DMS 273 treated with DMSO at 0.1 percent for 48 hours (cell line): ENCODE data around the gene GPR55.

ENCODE experiments used
- DNase-seq: peaks from one replicate; lab custom pipeline; 2025; lab: John Stamatoyannopoulos, UW

The GPR55 gene

DNA sequence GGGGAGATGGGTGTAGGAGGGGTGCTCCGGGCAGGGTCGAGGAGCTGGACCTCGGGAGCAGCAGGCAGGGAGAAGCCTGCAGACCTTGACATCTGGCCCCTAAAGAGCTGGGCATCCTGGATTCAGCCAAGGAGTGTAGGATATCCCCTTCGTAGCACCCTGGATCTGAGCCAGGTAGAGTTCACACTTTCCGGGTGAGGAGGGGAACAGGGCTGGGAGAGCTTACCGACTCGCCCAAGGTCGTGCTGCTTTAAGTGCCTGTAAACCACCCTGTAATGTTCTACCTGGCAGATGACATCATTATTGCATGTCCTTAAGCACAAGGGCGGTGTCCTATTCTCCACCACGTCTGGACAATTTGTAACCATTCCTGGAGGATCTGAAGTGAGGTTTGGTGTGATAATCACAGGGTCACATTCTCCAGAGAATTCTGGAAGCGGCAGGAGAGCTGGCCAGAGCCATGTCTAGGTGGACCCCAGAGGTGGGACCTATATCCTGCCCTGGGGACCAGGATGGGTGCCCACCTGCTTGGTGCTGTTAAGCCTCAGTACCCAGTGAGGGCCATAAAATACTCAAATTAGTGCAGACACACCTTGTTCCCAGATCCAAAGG, 45.7 kb downstream of the GPR55 start:
- DNase-seq, result no peak

- DNase-seq, result no peak
These were observed 46.3 kb downstream of the GPR55 start for GRCh38 chr2:230878599-230879188.

DNA sequence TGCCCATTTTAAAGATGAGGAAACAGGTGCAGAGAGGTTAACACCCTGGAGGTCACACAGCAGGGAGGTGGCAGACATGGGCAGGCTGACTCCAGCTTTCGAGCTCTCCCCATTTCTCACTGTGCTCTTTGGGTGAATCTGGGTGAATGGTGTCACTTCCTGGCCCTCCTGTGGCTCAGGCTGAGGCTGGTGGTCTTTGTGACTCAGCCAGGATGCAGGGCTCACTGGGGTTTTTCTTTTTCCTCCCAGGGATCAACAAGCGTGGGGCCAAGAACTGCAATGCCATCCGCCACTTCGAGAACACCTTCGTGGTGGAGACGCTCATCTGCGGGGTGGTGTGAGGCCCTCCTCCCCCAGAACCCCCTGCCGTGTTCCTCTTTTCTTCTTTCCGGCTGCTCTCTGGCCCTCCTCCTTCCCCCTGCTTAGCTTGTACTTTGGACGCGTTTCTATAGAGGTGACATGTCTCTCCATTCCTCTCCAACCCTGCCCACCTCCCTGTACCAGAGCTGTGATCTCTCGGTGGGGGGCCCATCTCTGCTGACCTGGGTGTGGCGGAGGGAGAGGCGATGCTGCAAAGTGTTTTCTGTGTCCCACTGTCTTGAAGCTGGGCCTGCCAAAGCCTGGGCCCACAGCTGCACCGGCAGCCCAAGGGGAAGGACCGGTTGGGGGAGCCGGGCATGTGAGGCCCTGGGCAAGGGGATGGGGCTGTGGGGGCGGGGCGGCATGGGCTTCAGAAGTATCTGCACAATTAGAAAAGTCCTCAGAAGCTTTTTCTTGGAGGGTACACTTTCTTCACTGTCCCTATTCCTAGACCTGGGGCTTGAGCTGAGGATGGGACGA, 47.1 kb downstream of the GPR55 start:
- DNase-seq, result no peak

GRCh38 chr2:230877116-230877758, 47.8 kb downstream of the GPR55 start:
- DNase-seq, result no peak

GRCh38 chr2:230875347-230876315, 49.4 kb downstream of the GPR55 start:
- DNase-seq, result no peak

DNA sequence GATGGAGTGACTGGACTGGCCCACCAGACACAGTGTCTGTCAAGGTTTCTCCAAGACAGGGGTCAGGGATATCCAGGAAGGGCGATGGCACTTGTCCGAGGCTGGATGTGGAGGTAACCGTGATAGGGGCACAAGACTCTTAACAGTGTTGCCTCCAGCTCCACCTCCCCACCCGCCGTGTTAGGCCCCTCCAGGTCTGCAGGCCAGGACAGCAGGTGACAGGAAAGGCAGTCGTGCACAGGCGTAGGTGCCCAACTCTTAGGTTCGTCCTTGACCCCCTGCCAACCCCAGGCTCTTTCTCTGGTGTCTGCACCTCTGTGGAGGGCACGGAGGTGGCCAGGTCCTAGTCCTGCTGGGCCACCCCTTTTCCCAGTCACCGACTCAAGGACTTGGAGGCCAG, 50.2 kb downstream of the GPR55 start:
- no peak for DNase-seq

- no peak for DNase-seq
These were observed 50.6 kb downstream of the GPR55 start for GRCh38 chr2:230874456-230874855.

- DNase-seq, result no peak
These were observed 51.2 kb downstream of the GPR55 start for GRCh38 chr2:230873661-230874401.

DNA sequence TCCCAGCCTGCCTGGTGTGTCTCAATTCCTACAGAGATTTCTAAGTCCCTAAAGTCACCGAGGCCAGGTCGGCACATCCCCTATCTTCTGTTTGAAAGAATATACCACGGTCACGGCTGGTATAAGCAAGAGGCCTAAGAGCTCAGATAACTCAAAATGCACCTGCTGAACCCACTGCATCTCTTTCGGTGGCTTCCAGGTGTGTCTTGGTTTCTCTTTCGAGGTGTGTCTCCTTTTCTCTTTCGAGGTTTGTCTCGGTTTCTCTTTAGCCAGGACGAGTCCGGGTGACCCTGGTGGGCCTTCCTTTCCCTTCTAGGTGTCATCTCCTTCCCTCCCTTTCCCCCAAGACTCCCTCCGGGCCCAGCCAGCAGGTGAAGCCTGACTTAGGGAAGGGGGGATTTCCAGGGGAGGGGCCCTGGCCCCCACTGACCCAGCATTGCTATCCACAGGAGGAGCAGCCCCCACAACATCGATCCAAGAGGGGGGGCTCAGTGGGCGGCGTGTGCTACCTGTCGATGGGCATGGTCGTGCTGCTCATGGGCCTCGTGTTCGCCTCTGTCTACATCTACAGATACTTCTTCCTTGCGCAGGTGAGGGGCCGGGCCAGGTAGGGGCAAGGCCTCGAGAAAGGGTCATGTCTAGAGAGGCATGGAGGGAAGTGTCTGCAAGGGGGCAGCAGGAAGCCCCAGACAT, 51.9 kb downstream of the GPR55 start:
- DNase-seq, result no peak

DNA sequence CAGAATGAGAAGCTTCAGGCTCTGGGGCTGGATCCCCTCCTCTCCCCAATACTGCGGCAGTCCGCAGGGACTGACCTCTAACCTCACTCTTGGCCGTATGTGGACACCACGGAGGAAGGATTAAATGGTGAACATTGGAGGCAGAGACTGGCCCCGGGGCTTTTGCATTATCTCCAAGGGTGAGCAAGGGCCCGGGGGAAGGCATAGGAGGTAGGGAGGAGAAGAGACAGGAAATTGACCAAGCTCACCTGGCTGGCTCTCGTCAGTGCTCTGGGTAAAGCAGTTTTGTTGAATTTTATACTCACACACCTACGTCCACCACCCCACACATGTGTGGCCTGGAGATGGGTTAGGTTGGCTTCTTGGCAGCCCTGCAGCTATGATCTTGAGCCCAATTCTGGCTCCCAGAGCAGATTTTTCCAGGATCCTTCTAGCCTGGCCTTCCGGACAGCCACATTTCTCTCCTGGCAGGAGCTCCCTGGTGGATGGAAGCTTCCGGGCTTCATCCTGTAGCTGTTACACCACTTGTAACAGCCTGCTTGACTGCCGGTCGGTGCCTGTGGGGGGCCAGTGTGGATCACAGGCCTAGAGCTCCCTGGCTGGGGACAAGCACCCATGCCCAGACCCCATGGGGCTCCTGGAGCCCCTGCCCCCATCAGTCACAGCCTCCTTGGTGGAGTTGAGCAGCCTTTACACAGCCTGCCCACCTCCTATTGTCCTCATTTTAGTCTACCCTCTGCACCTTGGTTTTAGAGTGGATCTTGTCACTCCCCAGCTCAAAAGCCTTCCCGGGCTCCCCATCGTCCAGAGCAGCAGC, 52.7 kb downstream of the GPR55 start:
- DNase-seq, result no peak

DNA sequence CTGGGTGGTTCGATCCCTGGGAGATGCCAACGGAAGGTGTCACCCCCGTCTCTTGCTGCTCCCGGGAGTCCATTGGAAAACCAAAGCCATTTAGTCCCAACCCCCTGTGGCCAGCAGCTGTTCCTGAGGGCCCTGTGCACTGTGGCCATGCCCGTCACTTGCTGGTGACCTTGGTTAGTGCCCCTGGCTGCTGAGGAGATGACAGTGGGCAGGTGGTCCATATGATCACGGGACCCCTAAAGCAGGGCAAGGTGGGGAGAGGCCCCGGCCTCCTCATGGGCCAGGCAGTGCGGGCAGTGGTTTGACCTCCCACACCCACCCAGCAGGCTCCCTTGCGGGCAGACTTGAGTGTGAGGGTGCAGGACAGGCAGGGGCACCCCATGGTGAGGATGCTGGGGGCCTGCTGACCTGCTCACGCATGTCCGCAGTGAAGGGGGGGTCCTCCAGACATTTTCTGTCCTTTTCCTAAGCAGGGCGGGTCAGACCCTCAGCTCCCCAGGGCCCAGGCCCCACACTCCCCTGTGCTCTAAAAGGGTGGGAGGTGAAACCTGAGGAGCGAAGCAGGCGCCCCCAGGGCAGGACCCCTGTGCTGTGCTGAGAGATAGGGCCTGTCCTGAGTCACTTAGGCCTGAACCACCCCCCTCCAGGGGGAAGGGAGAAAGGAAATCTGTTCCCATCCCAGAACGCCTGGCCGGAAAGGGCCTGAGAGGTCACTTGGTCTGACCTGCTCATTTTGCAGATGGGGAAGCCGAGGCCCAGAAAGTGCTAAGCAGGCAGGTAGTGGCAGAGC, 53.5 kb downstream of the GPR55 start:
- no peak for DNase-seq

- DNase-seq, result no peak
These were observed 54.3 kb downstream of the GPR55 start for GRCh38 chr2:230870544-230871360.

DNA sequence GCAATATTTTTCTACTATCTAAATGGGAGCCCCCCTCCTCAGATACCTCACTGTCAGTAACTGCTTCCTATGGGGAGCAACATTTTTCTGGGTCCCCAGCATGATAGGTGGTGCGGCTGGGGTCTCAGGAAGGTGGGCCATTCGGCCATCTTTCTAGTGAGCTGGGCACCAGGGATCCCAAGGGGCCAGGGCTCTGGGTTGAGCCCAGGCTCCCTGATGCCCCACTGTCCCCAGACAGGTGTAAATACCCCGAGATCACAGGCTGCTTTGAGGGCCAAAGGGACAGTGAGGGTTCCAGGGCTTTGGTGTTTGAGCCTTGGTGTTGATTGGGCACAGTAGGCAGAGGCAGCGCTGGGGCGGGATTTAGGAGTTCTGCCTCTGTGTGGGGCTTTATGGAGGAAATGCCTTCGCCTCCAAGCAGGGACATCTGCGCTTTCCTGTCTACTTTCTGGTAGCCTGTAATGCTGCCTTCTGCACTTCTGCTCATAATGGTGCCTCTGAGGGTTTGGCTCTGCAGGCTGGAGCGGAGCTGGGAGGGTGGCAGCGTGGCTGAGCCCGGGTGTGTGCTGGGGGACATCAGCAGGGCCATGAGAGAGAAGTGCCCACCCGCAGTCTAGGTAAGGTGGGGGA, 55.0 kb downstream of the GPR55 start:
- DNase-seq, result no peak

DNA sequence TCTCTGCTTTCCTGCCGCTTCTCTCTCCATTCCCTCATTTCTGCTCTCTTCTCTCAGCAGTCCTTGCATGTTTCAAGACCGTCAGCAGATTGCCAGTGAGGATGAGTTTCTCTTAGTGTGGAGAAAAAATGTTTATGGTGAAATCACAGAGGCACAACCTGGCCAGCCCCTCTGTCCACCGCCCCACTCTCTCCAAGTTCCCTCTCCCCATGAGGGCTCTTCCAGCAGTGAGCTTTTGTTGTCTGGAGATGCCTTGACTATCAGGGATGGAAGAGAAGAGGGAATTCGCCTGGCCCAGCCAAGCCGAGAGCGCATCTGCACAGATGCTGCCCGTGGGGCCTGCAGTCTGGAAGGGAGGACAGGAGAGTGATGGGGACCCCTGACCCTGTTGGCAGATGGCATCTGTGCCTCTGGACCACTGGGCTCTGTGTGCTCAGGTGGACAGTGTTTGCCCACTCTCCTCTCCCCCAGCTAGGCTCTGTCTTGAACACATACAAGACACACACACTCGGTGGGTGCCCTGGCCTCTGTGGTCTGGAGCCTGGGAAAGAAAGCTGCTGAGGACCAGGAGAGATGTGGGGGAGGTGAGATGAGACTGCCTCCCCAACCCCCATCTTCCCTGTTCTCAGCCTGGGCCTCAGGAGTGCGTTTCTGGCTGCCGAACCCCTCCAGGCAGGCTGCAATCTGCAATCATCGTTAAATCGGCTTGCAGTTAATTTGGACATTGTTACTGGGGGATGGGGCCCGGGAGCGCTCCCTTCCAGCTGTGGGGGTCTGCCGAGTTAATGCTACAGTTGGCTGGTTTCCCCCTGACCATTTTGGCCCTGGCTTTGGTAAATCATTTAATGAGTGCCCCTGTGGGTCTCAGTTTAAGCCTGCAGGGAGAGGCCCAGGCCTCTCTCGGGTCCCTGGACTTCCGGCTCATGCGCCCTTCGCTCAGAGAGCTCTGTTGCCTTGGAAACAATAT, 55.8 kb downstream of the GPR55 start:
- DNase-seq, result no peak

- peak; percentile 42 for DNase-seq
These were observed 56.7 kb downstream of the GPR55 start for GRCh38 chr2:230868161-230868946.
